Measurements from ENCODE around the gene NPAS3. TPM values are rescaled to one million over a fixed set of nuclear protein-coding genes. Genes with fewer than 3 reads are reported as not detected.

NPAS3 gene
- total and polyA plus RNA-seq, 8 donors, result 0.09 to 0.79 (median 0.56) TPM

- intact Hi-C loops (cut with DNase I), result no loop called here
- H3K36me3 ChIP-seq, result no peaks in the 10 kb centered on the region
- no peaks in the 10 kb centered on the region for H3K9me3 ChIP-seq
- no peaks in the 10 kb centered on the region for H3K4me1 ChIP-seq
- no peaks in the 10 kb centered on the region for H3K27me3 ChIP-seq
- TF ChIP-seq, protein P1, sequence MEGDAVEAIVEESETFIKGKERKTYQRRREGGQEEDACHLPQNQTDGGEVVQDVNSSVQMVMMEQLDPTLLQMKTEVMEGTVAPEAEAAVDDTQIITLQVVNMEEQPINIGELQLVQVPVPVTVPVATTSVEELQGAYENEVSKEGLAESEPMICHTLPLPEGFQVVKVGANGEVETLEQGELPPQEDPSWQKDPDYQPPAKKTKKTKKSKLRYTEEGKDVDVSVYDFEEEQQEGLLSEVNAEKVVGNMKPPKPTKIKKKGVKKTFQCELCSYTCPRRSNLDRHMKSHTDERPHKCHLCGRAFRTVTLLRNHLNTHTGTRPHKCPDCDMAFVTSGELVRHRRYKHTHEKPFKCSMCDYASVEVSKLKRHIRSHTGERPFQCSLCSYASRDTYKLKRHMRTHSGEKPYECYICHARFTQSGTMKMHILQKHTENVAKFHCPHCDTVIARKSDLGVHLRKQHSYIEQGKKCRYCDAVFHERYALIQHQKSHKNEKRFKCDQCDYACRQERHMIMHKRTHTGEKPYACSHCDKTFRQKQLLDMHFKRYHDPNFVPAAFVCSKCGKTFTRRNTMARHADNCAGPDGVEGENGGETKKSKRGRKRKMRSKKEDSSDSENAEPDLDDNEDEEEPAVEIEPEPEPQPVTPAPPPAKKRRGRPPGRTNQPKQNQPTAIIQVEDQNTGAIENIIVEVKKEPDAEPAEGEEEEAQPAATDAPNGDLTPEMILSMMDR (IDR thresholded peaks at IDR 0.05), result no peak
- H3K4me3 ChIP-seq, result no peak overlapping the region
- DNase-seq (no peak), ATAC-seq (no peak)
- no peak overlapping the region for H3K27ac ChIP-seq
These were observed 76.0 kb downstream of the NPAS3 start for GRCh38 chr14:33014710-33015109.

- H3K9me3 ChIP-seq, result no peaks in the 10 kb centered on the region
- H3K27me3 ChIP-seq, result no peaks in the 10 kb centered on the region
- no peak overlapping the region for H3K27ac ChIP-seq
- no peaks in the 10 kb centered on the region for H3K36me3 ChIP-seq
- H3K4me1 ChIP-seq, result no peaks in the 10 kb centered on the region
- TF ChIP-seq, protein P1 (IDR thresholded peaks at IDR 0.05), result no peak
- DNase-seq, result no peak
- intact Hi-C loops (cut with DNase I), result no loop called here
- no peak overlapping the region for H3K4me3 ChIP-seq
- ATAC-seq, result no peak
These were observed 77.9 kb downstream of the NPAS3 start for GRCh38 chr14:33016613-33017012.

DNA sequence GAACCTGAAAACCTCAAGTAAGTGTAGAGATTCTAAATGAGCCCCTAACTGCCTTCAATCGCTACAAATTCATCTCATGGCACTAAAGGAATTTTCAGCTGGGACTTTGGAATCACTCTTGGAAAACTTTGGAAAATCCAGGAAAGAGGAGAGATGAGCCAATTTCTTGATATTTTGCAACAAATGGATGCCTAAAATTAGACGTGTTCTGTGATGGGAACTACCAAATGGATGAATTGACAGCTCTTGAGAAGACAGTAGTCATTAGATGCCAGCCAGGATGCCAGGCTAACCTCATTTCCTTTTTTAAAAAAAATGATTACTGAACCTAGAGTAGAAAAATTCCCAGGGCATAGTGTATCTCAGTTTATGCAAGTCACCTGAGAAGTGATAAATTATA, 78.3 kb downstream of the NPAS3 start:
- no peaks in the 10 kb centered on the region for H3K4me1 ChIP-seq
- no peak overlapping the region for H3K27ac ChIP-seq
- no peaks in the 10 kb centered on the region for H3K27me3 ChIP-seq
- no peaks in the 10 kb centered on the region for H3K36me3 ChIP-seq
- H3K9me3 ChIP-seq, result no peaks in the 10 kb centered on the region
- intact Hi-C loops (cut with DNase I), result no loop called here
- H3K4me3 ChIP-seq, result no peak overlapping the region
- no peak for ATAC-seq
- TF ChIP-seq, protein P1 (IDR thresholded peaks at IDR 0.05), result no peak
- DNase-seq, result no peak

DNA sequence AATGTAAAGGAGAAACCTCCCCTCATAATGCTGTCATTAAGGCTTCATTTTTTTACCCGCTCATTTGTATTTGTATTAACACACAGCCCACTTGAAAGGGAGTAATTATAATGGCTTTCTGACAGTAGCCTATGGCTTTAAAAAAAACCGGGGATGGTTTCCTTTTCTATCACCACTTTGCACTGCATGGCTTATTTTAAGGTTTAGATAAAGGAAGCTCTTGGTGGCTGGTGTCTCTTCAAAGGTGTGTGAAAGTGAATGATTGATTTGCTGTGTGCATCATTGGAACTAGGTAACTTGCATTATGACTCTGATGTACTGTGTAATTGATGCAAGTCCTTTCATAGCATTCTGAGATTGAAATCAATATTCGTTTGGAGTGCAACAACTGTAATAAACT, 80.7 kb downstream of the NPAS3 start:
- Histone ChIP-seq H3K36me3 (no peaks in the 10 kb centered on the region), H3K4me3 (no peak overlapping the region), H3K9me3 (no peaks in the 10 kb centered on the region), H3K4me1 (no peaks in the 10 kb centered on the region), H3K27me3 (no peaks in the 10 kb centered on the region), H3K27ac (no peak overlapping the region)
- TF ChIP-seq, protein P1 (IDR thresholded peaks at IDR 0.05), result no peak
- intact Hi-C loops (cut with DNase I), result no loop called here
- no peak for ATAC-seq
- DNase-seq, result no peak

DNA sequence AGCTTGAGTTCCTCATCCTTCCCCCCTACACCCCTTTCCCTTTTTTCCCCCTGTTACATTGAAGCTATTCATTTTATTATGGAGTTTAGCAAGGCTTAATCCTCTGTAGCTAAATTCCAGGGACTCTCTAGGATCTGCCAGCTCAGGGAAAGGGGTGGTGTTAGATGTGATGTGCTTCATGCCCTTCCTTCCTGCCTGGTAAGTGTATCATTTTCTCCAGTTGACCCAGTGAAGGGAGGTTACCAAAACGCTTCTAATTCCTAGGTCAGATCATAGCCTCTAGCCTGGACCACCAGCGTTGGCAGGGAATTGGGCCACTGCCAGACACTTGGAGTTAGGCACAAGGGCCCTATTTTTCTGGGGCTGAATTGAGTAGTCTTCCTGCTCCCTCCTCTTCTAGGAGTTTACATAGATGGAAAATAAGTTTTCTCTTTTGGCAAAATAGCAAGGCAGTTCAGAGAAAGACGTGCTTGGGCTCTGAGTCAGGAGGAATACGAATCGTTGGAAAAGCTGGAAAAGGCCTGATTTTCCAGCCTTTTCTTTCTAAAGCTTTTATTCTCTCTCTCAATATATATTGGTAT, 88.3 kb downstream of the NPAS3 start:
- no peaks in the 10 kb centered on the region for H3K27me3 ChIP-seq
- no peaks in the 10 kb centered on the region for H3K36me3 ChIP-seq
- TF ChIP-seq, protein P1 (IDR thresholded peaks at IDR 0.05), result no peak
- peak overlapping the region in 1 of 2 donors; percentile 43 for H3K27ac ChIP-seq
- intact Hi-C loops (cut with DNase I), result no loop called here
- H3K9me3 ChIP-seq, result peaks cover 0 to 3% of the 10 kb centered on the region in 2 donors
- ATAC-seq (peak; percentile 30), DNase-seq (peak in 1 of 4 donors; percentile 28)
- no peaks in the 10 kb centered on the region for H3K4me1 ChIP-seq
- H3K4me3 ChIP-seq, result no peak overlapping the region

Data from left lung (tissue), 10 donors.